GM23248 (cell line): Measurements from ENCODE around the gene ZBTB45.

Experiments
- EZH2 ChIP-seq: fragments of 200-600 bp; sonication (generic); IDR thresholded peaks from 2 replicates; pipeline ENCODE4 v1.6.1; 2018; ENCODE audit warnings: antibody characterized with exemption, mild to moderate bottlenecking; ENCODE audit not compliant: insufficient read depth, poor library complexity, severe bottlenecking
- EZH2phosphoT487 ChIP-seq: fragments of 200-600 bp; sonication (generic); IDR thresholded peaks from 2 replicates; pipeline ENCODE4 v1.6.1; 2018; ENCODE audit warnings: antibody characterized with exemption, moderate library complexity, mild to moderate bottlenecking, low read depth; ENCODE audit not compliant: insufficient read depth

DNA sequence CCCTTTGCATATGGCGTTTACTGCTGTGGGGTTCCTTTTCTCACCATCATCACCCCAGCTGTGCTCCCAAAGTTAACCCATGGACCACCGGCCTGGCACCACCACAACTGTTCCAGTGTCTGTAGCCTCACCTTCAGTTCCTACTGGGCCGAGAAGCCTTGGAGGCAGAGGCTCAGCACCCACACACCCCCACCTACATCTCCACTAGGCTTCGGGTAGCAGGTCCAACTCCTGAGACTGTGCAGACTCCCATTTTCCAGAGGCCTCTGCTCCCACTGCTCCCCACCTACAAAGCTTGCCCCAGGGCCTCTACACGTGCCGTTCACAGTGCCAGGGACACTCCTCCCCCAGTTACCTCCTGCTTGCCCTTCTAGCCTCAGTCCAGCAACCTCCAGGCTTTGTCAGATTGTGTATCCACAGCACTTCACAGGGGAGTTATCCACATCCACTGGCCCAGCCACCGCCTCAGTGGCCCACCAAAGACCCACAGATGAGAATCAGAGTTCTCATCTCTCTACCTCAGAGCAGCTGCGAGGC lies 21.9 kb downstream of the ZBTB45 start:
- TF ChIP-seq EZH2 (no peak), EZH2phosphoT487 (no peak)
